HG03159 (cell line): ENCODE results near the gene UBE2G2.

ENCODE experiments used
- ATAC-seq: cut with Tn5 transposase; IDR thresholded peaks from one replicate; pipeline ENCODE4 v1.9.1; 2021; ENCODE audit warnings: mild to moderate bottlenecking, moderate library complexity; ENCODE audit not compliant: unreplicated experiment

UBE2G2 gene

GRCh38 chr21:44766818-44767354 lies 34.7 kb downstream of the UBE2G2 start:
- ATAC-seq, result no peak

GRCh38 chr21:44766014-44766817 lies 35.4 kb downstream of the UBE2G2 start:
- ATAC-seq, result no peak

GRCh38 chr21:44765231-44766013 lies 36.2 kb downstream of the UBE2G2 start:
- no peak for ATAC-seq

GRCh38 chr21:44764319-44765230 lies 37.0 kb downstream of the UBE2G2 start:
- ATAC-seq, result no peak

GRCh38 chr21:44763451-44764318 lies 37.9 kb downstream of the UBE2G2 start:
- ATAC-seq, result no peak

- no peak for ATAC-seq
These were observed 38.6 kb downstream of the UBE2G2 start for GRCh38 chr21:44763050-44763378.

- ATAC-seq, result no peak
These were observed 39.2 kb downstream of the UBE2G2 start for GRCh38 chr21:44762221-44763049.

- ATAC-seq, result no peak
These were observed 39.8 kb downstream of the UBE2G2 start for GRCh38 chr21:44761747-44762208.

- no peak for ATAC-seq
These were observed 40.5 kb downstream of the UBE2G2 start for GRCh38 chr21:44761011-44761729.

- ATAC-seq, result no peak
These were observed 41.2 kb downstream of the UBE2G2 start for GRCh38 chr21:44760376-44760775.

GRCh38 chr21:44759628-44760285 lies 41.9 kb downstream of the UBE2G2 start:
- no peak for ATAC-seq

GRCh38 chr21:44758781-44759627 lies 42.6 kb downstream of the UBE2G2 start:
- ATAC-seq, result no peak

GRCh38 chr21:44758141-44758561 lies 43.5 kb downstream of the UBE2G2 start:
- ATAC-seq, result no peak

- no peak for ATAC-seq
These were observed 43.9 kb downstream of the UBE2G2 start for GRCh38 chr21:44757731-44758130.

- no peak for ATAC-seq
These were observed 45.0 kb downstream of the UBE2G2 start for GRCh38 chr21:44756423-44757185.

- ATAC-seq, result no peak
These were observed 46.4 kb downstream of the UBE2G2 start for GRCh38 chr21:44755227-44755626.
